Neural progenitor cell (in vitro differentiated cells): ENCODE measurements around the gene BCAT1. TPM values are rescaled to one million over a fixed set of nuclear protein-coding genes. Genes with fewer than 3 reads are reported as not detected.

Experiments used
- DNase-seq: peaks from one replicate; pipeline ENCODE4 v3.0.0-alpha.2; 2016; ENCODE audit warnings: low spot score
- H2AFZ ChIP-seq: fragments of 200-600 bp; sonication (generic); replicated peaks from 2 replicates; pipeline ENCODE4 v1.6.1; 2016; ENCODE audit warnings: antibody characterized with exemption
- H3F3A ChIP-seq: fragments of 200-600 bp; sonication (generic); 2 replicates; pipeline ENCODE4 v1.6.1; 2016; ENCODE audit warnings: antibody characterized with exemption, low read depth
- H3K27ac ChIP-seq: fragments of 200-600 bp; sonication (generic); 2 replicates; pipeline ENCODE4 v1.5.1; 2016; ENCODE audit warnings: mild to moderate bottlenecking
- H3K27me3 ChIP-seq: fragments of 200-600 bp; sonication (generic); 2 replicates; pipeline ENCODE4 v1.6.1; 2016; ENCODE audit warnings: mild to moderate bottlenecking, moderate library complexity
- H3K36me3 ChIP-seq: fragments of 200-600 bp; sonication (generic); 2 replicates; pipeline ENCODE4 v1.5.1; 2016
- H3K4me1 ChIP-seq: fragments of 200-600 bp; sonication (generic); 2 replicates; pipeline ENCODE4 v1.6.1; 2016; ENCODE audit warnings: mixed run types
- H3K4me2 ChIP-seq: fragments of 200-600 bp; sonication (generic); 2 replicates; pipeline ENCODE4 v1.6.1; 2016
- H3K4me3 ChIP-seq: fragments of 200-600 bp; sonication (generic); 2 replicates; pipeline ENCODE4 v1.5.1; 2016
- H3K79me2 ChIP-seq: fragments of 200-600 bp; sonication (generic); 2 replicates; pipeline ENCODE4 v1.6.1; 2016; ENCODE audit warnings: low read depth
- H3K9ac ChIP-seq: fragments of 200-600 bp; sonication (generic); 2 replicates; pipeline ENCODE4 v1.6.1; 2016
- H3K9me3 ChIP-seq: fragments of 200-600 bp; sonication (generic); 2 replicates; pipeline ENCODE4 v1.5.1; 2016; ENCODE audit warnings: low read depth
- H4K20me1 ChIP-seq: fragments of 200-600 bp; sonication (generic); 2 replicates; pipeline ENCODE4 v1.6.1; 2016; ENCODE audit warnings: low read depth
- H3K27ac Mint-ChIP-seq: 3 replicates; pipeline ENCODE4 v1.8.0; 2021; ENCODE audit warnings: mixed read lengths
- H3K27me3 Mint-ChIP-seq: 2 replicates; pipeline ENCODE4 v1.8.0; 2022; ENCODE audit warnings: low read depth, mild to moderate bottlenecking, inconsistent platforms, moderate library complexity, mixed read lengths; ENCODE audit not compliant: insufficient read depth
- H3K36me3 Mint-ChIP-seq: 3 replicates; pipeline ENCODE4 v1.8.0; 2021; ENCODE audit warnings: mixed read lengths
- H3K4me1 Mint-ChIP-seq: 3 replicates; pipeline ENCODE4 v1.8.0; 2021; ENCODE audit warnings: mixed read lengths
- H3K4me3 Mint-ChIP-seq: 3 replicates; pipeline ENCODE4 v1.8.0; 2021; ENCODE audit warnings: mild to moderate bottlenecking, moderate library complexity, mixed read lengths
- H3K9me3 Mint-ChIP-seq: 3 replicates; pipeline ENCODE4 v1.8.0; 2020; ENCODE audit warnings: mixed read lengths
- EZH2 ChIP-seq: fragments of 200-600 bp; sonication (generic); IDR thresholded peaks from 2 replicates; pipeline ENCODE4 v1.6.1; 2017; ENCODE audit warnings: antibody characterized with exemption, mild to moderate bottlenecking, moderate library complexity
- EZH2phosphoT487 ChIP-seq: fragments of 200-600 bp; sonication (generic); IDR thresholded peaks from 2 replicates; pipeline ENCODE4 v1.6.1; 2017; ENCODE audit warnings: antibody characterized with exemption
- total RNA-seq: library from RNA; depleted of rRNA; stranded (reverse); fragments of >200 nt; gene quantifications from 2 replicates; pipeline ENCODE4 v1.2.3, GENCODE V29; 2015; ENCODE audit warnings: low replicate concordance
- TF ChIP-seq, protein P1 (sequence below): fragments of 200-600 bp; sonication (generic); IDR thresholded peaks from 2 replicates; pipeline ENCODE4 v1.5.1; 2017; ENCODE audit warnings: antibody characterized with exemption, mild to moderate bottlenecking

BCAT1 gene
- total RNA-seq, 1 donor from 2014 or later: 287 TPM

- H3F3A ChIP-seq: peaks cover 3% of the 10 kb centered on the region
- H3K79me2 ChIP-seq: peaks cover 33% of the 10 kb centered on the region
- H3K9me3 ChIP-seq: peaks cover 8% of the 10 kb centered on the region
- Mint-ChIP-seq H3K4me1 (peaks cover 22% of the 10 kb centered on the region), H3K36me3 (peaks cover 35% of the 10 kb centered on the region), H3K9me3 (peaks cover 26% of the 10 kb centered on the region), H3K4me3 (no peak overlapping the region), H3K27ac (no peak overlapping the region), H3K27me3 (peaks cover under 1% of the 10 kb centered on the region)
- no peak overlapping the region for H2AFZ ChIP-seq
- DNase-seq: no peak
- H3K9ac ChIP-seq: no peak overlapping the region
- no peaks in the 10 kb centered on the region for H3K27me3 ChIP-seq
- H4K20me1 ChIP-seq: peaks cover 18% of the 10 kb centered on the region
- H3K4me3 ChIP-seq: no peak overlapping the region
- peaks cover 10% of the 10 kb centered on the region for H3K4me1 ChIP-seq
- no peak overlapping the region for H3K27ac ChIP-seq
- no peak overlapping the region for H3K4me2 ChIP-seq
- TF ChIP-seq EZH2phosphoT487 (no peak), EZH2 (no peak)
- TF ChIP-seq, protein P1, sequence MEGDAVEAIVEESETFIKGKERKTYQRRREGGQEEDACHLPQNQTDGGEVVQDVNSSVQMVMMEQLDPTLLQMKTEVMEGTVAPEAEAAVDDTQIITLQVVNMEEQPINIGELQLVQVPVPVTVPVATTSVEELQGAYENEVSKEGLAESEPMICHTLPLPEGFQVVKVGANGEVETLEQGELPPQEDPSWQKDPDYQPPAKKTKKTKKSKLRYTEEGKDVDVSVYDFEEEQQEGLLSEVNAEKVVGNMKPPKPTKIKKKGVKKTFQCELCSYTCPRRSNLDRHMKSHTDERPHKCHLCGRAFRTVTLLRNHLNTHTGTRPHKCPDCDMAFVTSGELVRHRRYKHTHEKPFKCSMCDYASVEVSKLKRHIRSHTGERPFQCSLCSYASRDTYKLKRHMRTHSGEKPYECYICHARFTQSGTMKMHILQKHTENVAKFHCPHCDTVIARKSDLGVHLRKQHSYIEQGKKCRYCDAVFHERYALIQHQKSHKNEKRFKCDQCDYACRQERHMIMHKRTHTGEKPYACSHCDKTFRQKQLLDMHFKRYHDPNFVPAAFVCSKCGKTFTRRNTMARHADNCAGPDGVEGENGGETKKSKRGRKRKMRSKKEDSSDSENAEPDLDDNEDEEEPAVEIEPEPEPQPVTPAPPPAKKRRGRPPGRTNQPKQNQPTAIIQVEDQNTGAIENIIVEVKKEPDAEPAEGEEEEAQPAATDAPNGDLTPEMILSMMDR: no peak
- peaks cover 13% of the 10 kb centered on the region for H3K36me3 ChIP-seq
These were observed 94.9 kb downstream of the BCAT1 start for GRCh38 chr12:24854017-24854416.

DNA sequence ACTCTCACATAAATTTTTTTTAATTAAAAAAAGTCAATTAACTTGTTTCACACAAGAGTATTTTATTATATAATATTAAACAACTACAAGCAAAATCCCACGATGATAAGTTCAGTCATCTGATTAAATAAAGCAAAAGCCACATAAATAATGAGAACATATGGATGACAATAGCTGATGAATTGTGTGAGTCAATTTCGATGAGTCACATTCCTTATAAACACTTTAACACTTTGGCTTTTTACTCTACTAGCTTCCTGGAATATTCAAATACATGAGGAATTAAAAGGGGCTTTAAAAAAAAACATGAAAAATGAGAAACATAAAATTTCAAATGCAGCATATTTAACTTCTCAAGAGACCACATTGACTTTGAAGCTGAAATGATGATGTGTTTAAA lies 95.3 kb downstream of the BCAT1 start:
- Histone ChIP-seq H2AFZ (no peak overlapping the region), H3K4me3 (no peak overlapping the region), H3F3A (peaks cover 3% of the 10 kb centered on the region), H3K4me1 (peaks cover 10% of the 10 kb centered on the region), H3K36me3 (peaks cover 9% of the 10 kb centered on the region), H3K27ac (no peak overlapping the region), H3K27me3 (no peaks in the 10 kb centered on the region), H3K79me2 (peaks cover 33% of the 10 kb centered on the region), H3K9me3 (peaks cover 3% of the 10 kb centered on the region), H4K20me1 (peaks cover 18% of the 10 kb centered on the region), H3K9ac (no peak overlapping the region), H3K4me2 (no peak overlapping the region)
- TF ChIP-seq EZH2phosphoT487 (no peak), EZH2 (no peak)
- TF ChIP-seq, protein P1: no peak
- H3K4me1 Mint-ChIP-seq: peaks cover 22% of the 10 kb centered on the region
- no peak overlapping the region for H3K27ac Mint-ChIP-seq
- no peak for DNase-seq
- H3K27me3 Mint-ChIP-seq: no peaks in the 10 kb centered on the region
- no peak overlapping the region for H3K4me3 Mint-ChIP-seq
- H3K9me3 Mint-ChIP-seq: peaks cover 22% of the 10 kb centered on the region
- peaks cover 36% of the 10 kb centered on the region for H3K36me3 Mint-ChIP-seq

DNA sequence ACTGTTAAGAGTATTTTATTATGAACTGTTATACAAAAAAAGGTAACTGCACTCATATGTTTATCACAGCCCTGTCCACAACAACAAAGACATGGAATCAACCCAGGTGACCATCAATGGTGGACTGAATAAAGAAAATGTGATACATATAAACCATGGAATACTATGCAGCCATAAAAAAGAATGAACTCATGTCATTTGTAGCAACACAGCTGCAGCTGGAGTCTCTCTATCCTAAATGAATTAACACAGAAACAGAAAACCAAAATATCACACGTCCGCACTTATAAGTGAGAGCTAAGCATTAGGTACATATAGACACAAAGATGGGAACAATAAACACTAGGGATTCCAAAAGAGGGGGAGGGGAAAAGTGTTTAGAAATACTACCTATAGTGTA lies 95.8 kb downstream of the BCAT1 start:
- peaks cover 22% of the 10 kb centered on the region for H3K4me1 Mint-ChIP-seq
- Histone ChIP-seq H3K79me2 (peaks cover 33% of the 10 kb centered on the region), H3K9ac (no peak overlapping the region), H3K4me1 (peaks cover 10% of the 10 kb centered on the region), H3K36me3 (peaks cover 4% of the 10 kb centered on the region), H3K4me3 (no peak overlapping the region), H4K20me1 (peaks cover 18% of the 10 kb centered on the region), H3F3A (peaks cover 3% of the 10 kb centered on the region), H2AFZ (no peak overlapping the region), H3K27ac (no peak overlapping the region), H3K4me2 (no peak overlapping the region), H3K27me3 (no peaks in the 10 kb centered on the region), H3K9me3 (no peaks in the 10 kb centered on the region)
- H3K9me3 Mint-ChIP-seq: peaks cover 18% of the 10 kb centered on the region
- H3K36me3 Mint-ChIP-seq: peaks cover 35% of the 10 kb centered on the region
- DNase-seq: no peak
- H3K27ac Mint-ChIP-seq: no peak overlapping the region
- no peaks in the 10 kb centered on the region for H3K27me3 Mint-ChIP-seq
- H3K4me3 Mint-ChIP-seq: no peak overlapping the region
- TF ChIP-seq EZH2phosphoT487: no peak
- TF ChIP-seq, protein P1: no peak
- TF ChIP-seq EZH2: no peak
